GM21576 (cell line): ENCODE results near the gene MAPKAPK2.

Experiments used
- ATAC-seq: cut with Tn5 transposase; IDR thresholded peaks from one replicate; pipeline ENCODE4 v1.9.1; 2021; ENCODE audit warnings: mild to moderate bottlenecking, moderate library complexity; ENCODE audit not compliant: unreplicated experiment

MAPKAPK2 gene

DNA sequence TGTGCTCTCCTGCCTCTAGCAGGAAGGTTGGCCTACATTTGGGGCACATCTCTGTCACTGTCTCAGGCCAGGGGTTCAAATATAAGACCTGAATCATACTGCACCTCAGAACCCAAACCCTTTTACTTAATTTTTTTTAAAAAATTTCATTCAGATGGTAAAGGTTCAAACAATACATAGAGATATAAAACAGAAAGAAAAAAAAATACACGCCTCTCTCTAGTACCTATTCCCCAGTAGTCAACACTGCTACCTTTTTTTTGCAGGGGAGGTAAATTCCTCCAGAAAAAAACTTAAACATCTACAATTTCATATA, 32.9 kb downstream of the MAPKAPK2 start:
- ATAC-seq: no peak

DNA sequence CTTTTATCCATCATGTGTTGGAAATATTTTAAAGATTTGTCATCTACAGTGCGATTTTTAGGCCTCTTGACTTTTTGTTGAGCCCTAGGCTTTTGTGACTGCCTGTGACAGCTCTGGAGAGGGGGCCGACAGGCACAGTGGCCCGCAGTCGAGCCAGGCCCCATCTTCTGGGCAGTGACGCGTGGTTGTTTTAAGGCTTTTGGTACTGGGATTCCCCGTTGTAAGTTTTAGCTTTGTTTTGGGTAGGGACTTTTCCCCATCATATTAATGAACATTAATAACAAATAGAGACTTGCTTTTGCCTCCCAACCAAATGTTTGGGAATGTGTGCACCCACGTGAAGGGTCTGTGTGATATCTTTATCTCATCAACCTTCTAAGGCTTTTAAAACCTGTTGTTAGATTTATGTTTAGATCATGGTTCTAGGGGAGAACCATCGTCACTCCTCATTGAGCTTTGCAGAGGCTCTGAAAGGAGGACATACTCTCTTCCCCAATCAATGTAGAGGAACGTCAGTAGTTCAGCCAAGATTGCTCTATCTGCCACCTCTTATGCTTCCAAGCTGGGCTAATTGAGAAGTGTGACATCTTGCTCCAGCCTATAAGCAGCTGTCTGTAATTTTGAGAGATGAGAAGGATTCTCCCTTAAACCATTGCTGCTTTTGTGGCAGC, 34.6 kb downstream of the MAPKAPK2 start:
- peak; percentile 38 for ATAC-seq

DNA sequence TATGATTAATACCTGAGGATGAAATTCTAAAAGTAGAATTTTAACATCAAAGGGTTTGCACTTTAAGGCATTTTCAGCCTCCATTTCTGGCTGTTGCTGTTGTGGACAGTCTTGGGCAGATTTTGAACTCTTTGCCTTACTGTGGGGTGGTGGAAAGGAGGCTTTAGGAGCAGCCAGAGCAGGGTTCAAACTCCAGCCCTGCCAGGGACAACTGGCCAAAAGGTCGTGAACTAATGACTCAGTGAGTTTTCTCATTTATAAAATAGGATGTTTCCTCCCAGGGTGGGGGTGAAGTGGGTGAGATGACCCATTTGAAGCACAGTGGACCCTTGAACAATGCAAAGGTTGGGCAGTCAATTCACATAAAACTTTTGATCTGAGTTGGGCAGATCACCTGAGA, 36.7 kb downstream of the MAPKAPK2 start:
- ATAC-seq: no peak

GRCh38 chr1:206722751-206723461, 38.2 kb downstream of the MAPKAPK2 start:
- ATAC-seq: no peak

DNA sequence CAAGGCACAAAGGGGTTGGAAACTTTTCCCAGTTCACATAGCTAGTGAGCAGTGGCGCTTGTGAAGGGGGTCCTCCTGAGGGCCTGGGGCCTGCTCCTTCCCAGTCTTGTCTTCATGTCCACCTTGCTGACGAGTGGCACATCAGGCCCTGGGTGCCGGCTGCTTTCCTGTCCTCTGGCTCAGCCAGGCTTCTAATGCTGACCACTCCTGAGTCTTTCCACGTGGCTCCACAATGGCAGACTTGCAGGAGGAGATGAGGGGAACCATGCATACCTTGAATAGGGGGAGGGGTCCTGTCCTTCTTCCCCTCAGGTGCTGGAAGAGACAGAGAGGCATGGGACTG, 38.7 kb downstream of the MAPKAPK2 start:
- ATAC-seq: no peak

- ATAC-seq: no peak
Observed at GRCh38 chr1:206723805-206724472, 39.2 kb downstream of the MAPKAPK2 start.

GRCh38 chr1:206725109-206725963, 40.6 kb downstream of the MAPKAPK2 start:
- no peak for ATAC-seq

DNA sequence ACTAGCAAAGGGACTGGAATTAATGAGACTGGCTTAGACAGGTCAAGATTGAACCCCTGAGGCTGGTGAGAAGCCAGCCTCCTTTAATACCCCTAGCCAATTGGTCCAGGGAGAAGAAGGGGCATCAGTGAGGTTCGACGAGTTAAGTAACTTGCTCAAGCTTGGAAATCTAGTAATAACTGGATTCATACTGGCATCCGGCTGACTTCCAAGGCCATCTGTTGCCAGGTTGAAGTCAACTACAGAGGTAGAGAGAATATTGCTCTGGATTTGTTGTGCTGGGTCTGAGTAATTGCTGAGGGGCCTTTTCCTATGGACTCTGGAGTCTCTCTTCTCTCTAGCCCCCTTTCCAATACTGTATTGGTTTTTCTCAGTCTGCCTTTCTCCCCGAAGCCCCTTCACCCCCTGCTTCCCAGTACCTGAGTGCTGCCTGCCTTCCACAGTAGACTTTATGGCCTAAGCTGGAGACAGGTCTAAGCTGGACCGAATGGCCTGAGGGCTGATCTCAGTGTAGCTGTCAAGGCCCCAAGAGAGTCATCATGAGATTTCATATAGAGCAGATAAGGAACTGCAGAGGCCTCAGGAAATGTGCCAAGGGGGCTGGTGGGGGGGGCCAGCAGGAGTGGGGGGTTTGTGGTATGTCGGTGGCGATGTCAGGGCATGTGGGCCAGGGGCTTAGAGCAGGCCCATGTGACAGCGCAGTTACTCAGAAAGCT, 43.4 kb downstream of the MAPKAPK2 start:
- no peak for ATAC-seq

DNA sequence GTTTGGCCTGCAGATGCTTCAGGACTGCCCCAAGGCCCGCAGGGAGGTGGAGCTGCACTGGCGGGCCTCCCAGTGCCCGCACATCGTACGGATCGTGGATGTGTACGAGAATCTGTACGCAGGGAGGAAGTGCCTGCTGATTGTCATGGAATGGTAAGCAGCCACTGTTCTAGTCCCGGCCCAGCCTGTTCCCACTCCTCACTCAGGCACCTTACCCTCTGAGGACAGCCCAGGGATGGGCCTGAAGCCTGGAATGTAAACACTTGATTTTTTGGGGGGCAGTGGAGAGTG, 43.9 kb downstream of the MAPKAPK2 start:
- no peak for ATAC-seq

GRCh38 chr1:206729050-206729449, 44.3 kb downstream of the MAPKAPK2 start:
- ATAC-seq: no peak

DNA sequence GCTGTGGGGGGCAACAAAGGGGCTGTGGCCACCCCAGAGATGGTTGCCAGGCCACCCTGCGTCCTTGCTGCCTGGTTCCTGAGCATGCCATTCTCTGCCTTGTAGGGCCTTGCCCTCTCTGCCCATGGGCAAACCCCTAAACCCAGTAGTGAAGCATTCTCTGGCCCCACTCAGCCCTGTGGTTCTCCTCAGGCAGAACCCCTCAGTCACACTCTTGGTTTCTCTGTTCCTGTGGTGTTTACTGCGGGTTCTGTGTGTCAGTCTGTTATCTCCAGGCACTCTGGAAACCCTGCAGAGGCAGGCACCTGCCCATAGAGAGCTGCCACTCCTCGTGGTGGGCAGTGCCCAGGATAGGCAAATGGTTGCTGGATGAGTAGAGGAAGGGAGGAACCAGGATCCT, 44.8 kb downstream of the MAPKAPK2 start:
- ATAC-seq: no peak

- ATAC-seq: no peak
Observed at GRCh38 chr1:206732508-206732907, 47.8 kb downstream of the MAPKAPK2 start.

- no peak for ATAC-seq
Observed at GRCh38 chr1:206732992-206733391, 48.3 kb downstream of the MAPKAPK2 start.

DNA sequence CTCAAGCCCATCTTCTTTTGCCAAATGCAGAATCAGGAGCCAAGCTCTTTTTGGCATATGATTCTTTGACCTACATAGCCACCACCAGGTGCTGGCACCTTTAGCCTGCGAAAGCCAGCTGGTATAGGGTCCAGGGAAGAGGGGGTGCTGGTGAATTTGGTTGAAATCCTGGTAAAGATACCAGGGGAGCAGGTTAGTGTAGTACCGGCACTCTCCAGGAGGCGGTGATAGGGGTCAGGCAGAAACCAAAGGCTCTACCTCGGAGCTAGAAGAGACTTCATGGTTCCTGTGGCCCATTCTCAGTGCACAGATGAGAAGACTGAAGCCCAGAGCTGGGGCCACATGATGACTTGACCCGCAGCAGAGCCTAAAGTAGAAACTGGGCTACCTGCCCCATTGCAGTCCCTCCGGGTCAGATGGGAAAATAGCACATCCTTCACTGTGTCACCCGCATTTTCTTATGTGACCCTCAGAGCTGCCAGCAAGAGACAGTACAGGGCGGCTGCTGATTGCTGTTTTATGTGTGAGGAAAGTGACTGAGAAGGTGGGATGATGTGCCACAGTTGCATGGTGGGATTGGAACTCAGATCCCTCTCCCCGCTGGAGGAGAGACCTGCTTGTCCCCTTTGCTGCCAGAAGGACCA, 49.9 kb downstream of the MAPKAPK2 start:
- ATAC-seq: no peak

- no peak for ATAC-seq
Observed at GRCh38 chr1:206735553-206736031, 50.9 kb downstream of the MAPKAPK2 start.

DNA sequence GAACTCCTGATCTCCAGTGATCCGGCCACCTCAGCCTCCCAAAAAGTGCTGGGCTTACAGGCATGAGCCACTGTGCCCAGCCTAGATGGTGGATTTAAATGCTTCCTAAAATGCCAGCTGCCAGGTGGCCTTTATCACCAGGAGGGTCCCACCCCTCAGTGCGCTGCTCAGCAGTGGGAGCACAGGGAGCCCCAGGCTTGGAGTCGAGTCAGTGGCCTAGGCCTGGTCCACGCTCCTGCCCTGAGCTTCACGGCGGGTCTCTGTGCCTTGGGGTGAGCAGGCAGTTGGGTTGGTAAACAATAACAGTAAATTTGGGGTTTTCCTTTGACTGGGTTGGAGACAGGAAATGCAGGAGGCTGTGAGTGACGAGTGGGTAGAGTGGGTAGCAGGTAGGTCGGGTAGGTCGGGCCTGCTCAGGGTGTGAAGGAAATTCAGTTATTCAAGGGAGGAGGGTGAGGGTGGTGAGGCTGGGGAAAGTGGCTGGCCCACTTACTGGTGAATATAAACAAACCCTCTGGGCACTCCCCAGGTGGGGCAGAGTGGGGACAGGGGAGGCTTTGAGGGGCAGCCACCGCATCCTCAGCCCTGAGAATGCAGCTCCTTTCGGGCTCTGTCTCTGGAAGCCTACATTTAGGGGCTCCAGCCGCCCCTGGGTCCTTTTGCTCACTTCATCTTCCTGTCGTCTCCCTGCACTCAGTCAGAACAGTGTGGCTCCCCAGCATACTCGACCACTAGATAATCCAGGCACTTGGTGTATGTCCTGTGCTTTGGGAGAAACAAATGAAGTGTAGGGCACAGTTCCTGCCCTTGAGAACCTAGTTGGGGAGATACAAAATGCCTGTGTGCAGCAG, 52.4 kb downstream of the MAPKAPK2 start:
- no peak for ATAC-seq

- no peak for ATAC-seq
Observed at GRCh38 chr1:206737729-206738201, 53.1 kb downstream of the MAPKAPK2 start.

- no peak for ATAC-seq
Observed at GRCh38 chr1:206738370-206739366, 54.0 kb downstream of the MAPKAPK2 start.
